Body of pancreas (tissue), 4 donors: ENCODE data around the gene CDC25B.

Experiments
- CTCF ChIP-seq, 7 experiments: fragments of 450-650 bp in 4 of 7; fragments of 200-600 bp in 3 of 7; sonication (generic) in 3 of 7; IDR thresholded peaks; one replicate each; pipeline ENCODE4 v1.5.1; 2016 to 2019; ENCODE audit warnings: antibody characterized with exemption in 7 of 7
- POLR2A ChIP-seq, 3 donors: fragments of 450-650 bp; IDR thresholded peaks; one replicate each; pipeline ENCODE4 v1.6.1; 2016; ENCODE audit warnings: antibody characterized with exemption in 3 of 3, mild to moderate bottlenecking in 2 of 3

DNA sequence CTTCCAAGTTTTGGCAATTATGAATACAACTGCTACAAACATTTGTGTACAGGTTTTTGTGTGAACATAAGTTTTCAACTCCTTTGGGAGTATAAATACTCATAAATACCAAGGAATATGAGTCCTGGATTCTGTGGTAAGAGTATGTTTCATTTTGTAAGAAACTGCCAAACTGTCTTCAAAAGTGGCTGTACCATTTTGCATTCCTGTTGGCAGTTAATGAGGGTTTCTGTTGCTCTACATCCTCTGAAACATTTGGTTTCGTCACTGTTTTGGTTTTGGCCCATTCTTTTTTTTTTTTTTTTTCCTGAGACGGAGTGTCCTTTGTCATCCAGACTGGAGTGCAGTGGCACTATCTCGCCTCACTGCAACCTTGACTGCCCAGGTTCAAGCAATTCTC, 32.7 kb downstream of the CDC25B start:
- TF ChIP-seq CTCF (IDR thresholded peaks at IDR 0.05) (no peak), POLR2A (IDR thresholded peaks at IDR 0.05) (no peak)
